Ishikawa (cell line): ENCODE results near the gene BRD7.

ENCODE experiments used
- CEBPB ChIP-seq: IDR thresholded peaks from 2 replicates; pipeline ENCODE4 v1.6.1; 2012
- FOXM1 ChIP-seq: IDR thresholded peaks from 2 replicates; pipeline ENCODE4 v1.6.1; 2012; ENCODE audit warnings: low read depth, borderline replicate concordance
- MAX ChIP-seq: IDR thresholded peaks from 2 replicates; pipeline ENCODE4 v1.6.1; 2012
- RAD21 ChIP-seq: IDR thresholded peaks from 2 replicates; pipeline ENCODE4 v1.6.1; 2012; ENCODE audit warnings: low read depth
- TAF1 ChIP-seq: IDR thresholded peaks from 2 replicates; pipeline ENCODE4 v1.6.1; 2012; ENCODE audit warnings: low read depth, mild to moderate bottlenecking

GRCh38 chr16:50365791-50366575 lies 2.8 kb downstream of the BRD7 start:
- TF ChIP-seq CEBPB (no peak), MAX (no peak), RAD21 (no peak), TAF1 (no peak), FOXM1 (no peak)
